Measurements from ENCODE around the gene ANO2.

GRCh38 chr12:5736016-5736415 is 209.0 kb downstream of the ANO2 start:
- TF ChIP-seq CTCF (IDR thresholded peaks at IDR 0.05; ENCODE audit: low read depth, low read length), result no peak
- TF ChIP-seq MAX (IDR thresholded peaks at IDR 0.05; ENCODE audit: low read depth, low read length), result no peak
- TF ChIP-seq POLR2A (IDR thresholded peaks at IDR 0.05; ENCODE audit: extremely low read depth, insufficient read length), result no peak

All from NB4 (cell line).